A549 (cell line): Measurements from ENCODE around the gene BMAL1. TPM values are rescaled to one million over a fixed set of nuclear protein-coding genes. Genes with fewer than 3 reads are reported as not detected.

ENCODE experiments used
- ATAC-seq, 2 experiments: fragments of 200-7000 bp in 1 of 2; fragments of >200 bp in 1 of 2; cut with Nextera tagmentation in 1 of 2; cut with Tn5 transposase in 1 of 2; 3 replicates each; pipeline versions ENCODE4 v1.8.0 to v1.9.1; 2018 to 2020; ENCODE audit warnings: mild to moderate bottlenecking in 1 of 2, moderate library complexity in 1 of 2
- CTCF ChIA-PET: fragments of 300-600 bp; sonication (Branson Sonifier 250); formaldehyde crosslinking; extraction: SDS; loops from one replicate; lab custom pipeline; 2021; ENCODE audit warnings: antibody characterized with exemption, inconsistent platforms; lab: Yijun Ruan, JAX
- POLR2A ChIA-PET: fragments of 350-600 bp; formaldehyde crosslinking; extraction: SDS; loops from one replicate; lab custom pipeline; 2021; ENCODE audit warnings: antibody characterized with exemption, inconsistent platforms; lab: Yijun Ruan, JAX
- DNase-seq, 2 experiments: peaks; one replicate each; pipeline versions ENCODE4 v3.0.0 to v3.0.0-alpha.2; 2011 to 2016; ENCODE audit warnings: low read depth in 1 of 2, low spot score in 1 of 2
- FAIRE-seq: peaks from 2 replicates; lab custom pipeline; 2011; peaks lifted over from hg19 to GRCh38; lab: Jason Lieb, UNC
- H3K27ac ChIP-seq, 2 experiments: fragments of >200 bp; sonication (Bioruptor Twin); formaldehyde crosslinking; 3 replicates each; pipeline ENCODE4 v1.5.1; 2016 to 2017
- H3K4me1 ChIP-seq: fragments of >200 bp; sonication (Bioruptor Twin); formaldehyde crosslinking; 3 replicates; pipeline ENCODE4 v1.6.1; 2016
- H3K4me2 ChIP-seq: fragments of >200 bp; sonication (Bioruptor Twin); formaldehyde crosslinking; 3 replicates; pipeline ENCODE4 v1.6.1; 2016
- H3K4me3 ChIP-seq: fragments of >200 bp; sonication (Bioruptor Twin); formaldehyde crosslinking; 3 replicates; pipeline ENCODE4 v1.5.1; 2016
- H3K9me3 ChIP-seq: fragments of >200 bp; sonication (Bioruptor Twin); formaldehyde crosslinking; 3 replicates; pipeline ENCODE4 v1.6.1; 2016
- ATOH8 ChIP-seq: fragments of 250-450 bp; sonication (Bioruptor Pico); IDR thresholded peaks from 2 replicates; pipeline ENCODE4 v1.5.0; 2020; ENCODE audit warnings: low read depth, mild to moderate bottlenecking, moderate library complexity
- BHLHE40 ChIP-seq: IDR thresholded peaks from 2 replicates; pipeline ENCODE4 v1.6.1; 2012; ENCODE audit warnings: low read depth, low read length, inconsistent platforms
- CEBPB ChIP-seq, 2 experiments: fragments of >200 bp in 1 of 2; sonication (Bioruptor Twin) in 1 of 2; formaldehyde crosslinking in 1 of 2; IDR thresholded peaks; 2 replicates each; pipeline ENCODE4 v1.6.1; 2012 to 2016
- CHD2 ChIP-seq: fragments of 150-350 bp; IDR thresholded peaks from 2 replicates; pipeline ENCODE4 v1.6.1; 2014; ENCODE audit warnings: low read length; ENCODE audit not compliant: partially characterized antibody
- CHD4 ChIP-seq: fragments of 200-600 bp; sonication (generic); IDR thresholded peaks from 2 replicates; pipeline ENCODE4 v1.6.1; 2016; ENCODE audit warnings: antibody characterized with exemption, mild to moderate bottlenecking, borderline replicate concordance
- CTCF ChIP-seq: fragments of >200 bp; sonication (Bioruptor Twin); formaldehyde crosslinking; IDR thresholded peaks from 3 replicates; pipeline ENCODE4 v1.5.1; 2016
- E2F6 ChIP-seq: IDR thresholded peaks from 2 replicates; pipeline ENCODE4 v1.6.1; 2012; ENCODE audit warnings: low read depth, borderline replicate concordance
- ELK1 ChIP-seq: fragments of 150-350 bp; IDR thresholded peaks from 2 replicates; pipeline ENCODE4 v1.6.1; 2014; ENCODE audit warnings: low read depth, mild to moderate bottlenecking, low read length
- FOSL2 ChIP-seq, 2 experiments: fragments of 450-650 bp in 1 of 2; fragments of >200 bp in 1 of 2; sonication (Bioruptor Twin) in 1 of 2; formaldehyde crosslinking; IDR thresholded peaks; 2 replicates each; pipeline versions ENCODE4 v1.5.0 to v1.6.1; 2016 to 2020; ENCODE audit warnings: mild to moderate bottlenecking in 1 of 2, moderate library complexity in 1 of 2
- HES2 ChIP-seq: fragments of >200 bp; sonication (Bioruptor Twin); formaldehyde crosslinking; IDR thresholded peaks from 2 replicates; pipeline ENCODE4 v1.6.1; 2016
- JUN ChIP-seq, 2 experiments: fragments of >200 bp; sonication (Bioruptor Twin); formaldehyde crosslinking; IDR thresholded peaks; 2 replicates in 1 of 2; 3 replicates in 1 of 2; pipeline ENCODE4 v1.6.1; 2016 to 2017
- MAX ChIP-seq: IDR thresholded peaks from 2 replicates; pipeline ENCODE4 v1.6.1; 2012
- MAZ ChIP-seq: fragments of 150-350 bp; IDR thresholded peaks from 2 replicates; pipeline ENCODE4 v1.6.1; 2014; ENCODE audit warnings: antibody characterized with exemption, low read depth, low read length, borderline replicate concordance
- PHF8 ChIP-seq: fragments of 200-600 bp; sonication (generic); IDR thresholded peaks from 2 replicates; pipeline ENCODE4 v1.6.1; 2016; ENCODE audit warnings: low read depth, mild to moderate bottlenecking, antibody characterized with exemption, moderate library complexity, borderline replicate concordance
- POLR2A ChIP-seq: IDR thresholded peaks from 2 replicates; pipeline ENCODE4 v1.6.1; 2012; ENCODE audit warnings: mild to moderate bottlenecking, low read length
- POLR2AphosphoS2 ChIP-seq: conservative IDR thresholded peaks from 2 replicates; pipeline ENCODE4 v1.6.1; 2012; ENCODE audit warnings: low read length, improper control_type of control experiment, inconsistent platforms
- RARB ChIP-seq: fragments of 250-450 bp; sonication (Bioruptor Pico); IDR thresholded peaks from 2 replicates; pipeline ENCODE4 v1.8.0; 2021; ENCODE audit warnings: mild to moderate bottlenecking, moderate library complexity
- RCOR1 ChIP-seq: fragments of 150-350 bp; IDR thresholded peaks from 2 replicates; pipeline ENCODE4 v1.6.1; 2014; ENCODE audit warnings: antibody characterized with exemption, low read length, low read depth
- REST ChIP-seq: fragments of 200-600 bp; sonication (generic); IDR thresholded peaks from 2 replicates; pipeline ENCODE4 v1.6.1; 2016; ENCODE audit warnings: antibody characterized with exemption, mild to moderate bottlenecking, moderate library complexity
- RFX5 ChIP-seq: fragments of 450-650 bp; IDR thresholded peaks from 2 replicates; pipeline ENCODE4 v1.7.1; 2014; ENCODE audit warnings: antibody characterized with exemption, mild to moderate bottlenecking, moderate library complexity
- TFCP2L1 ChIP-seq: fragments of 250-450 bp; sonication (Bioruptor Pico); IDR thresholded peaks from 2 replicates; pipeline ENCODE4 v1.5.0; 2021; ENCODE audit warnings: mild to moderate bottlenecking
- TP53 ChIP-seq: fragments of 250-450 bp; sonication (Bioruptor Pico); IDR thresholded peaks from 2 replicates; pipeline ENCODE4 v1.5.0; 2021; ENCODE audit warnings: mild to moderate bottlenecking, moderate library complexity
- ZFP36 ChIP-seq: fragments of 450-650 bp; IDR thresholded peaks from 2 replicates; pipeline ENCODE4 v1.6.1; 2014; ENCODE audit warnings: borderline replicate concordance; ENCODE audit not compliant: partially characterized antibody
- ZSCAN20 ChIP-seq: fragments of 250-450 bp; sonication (Bioruptor Pico); IDR thresholded peaks from 2 replicates; pipeline ENCODE4 v1.8.0; 2022; ENCODE audit warnings: mild to moderate bottlenecking, moderate library complexity
- WGBS: methylation state at CpG from one replicate; pipeline ENCODE4 v1.1.6; 2017; ENCODE audit errors: missing lambda C conversion rate; 5-methylcytosine and 5-hydroxymethylcytosine counted together
- polyA plus RNA-seq, 4 experiments: library from polyadenylated mRNA; depleted of rRNA in 3 of 4; stranded (reverse); fragments of >200 nt; fragmentation: RNase III in 1 of 4; extraction: RNeasy Plus Mini Kit Qiagen cat#74134 plus additional on column Dnase treatment in 1 of 4; gene quantifications; 2 replicates in 3 of 4; 3 replicates in 1 of 4; pipeline ENCODE4 v1.2.3, GENCODE V29; 2011 to 2017

The BMAL1 gene
- polyA plus RNA-seq, 2 of the 4 experiments (the other 2 are of a cell fraction): 28.6 to 29.2 TPM

- TF ChIP-seq CHD2: no peak
- TF ChIP-seq ATOH8 (CRISPR knock-in tag): no peak
- no peak for TF ChIP-seq ZSCAN20
- TF ChIP-seq HES2: no peak
- TF ChIP-seq CTCF: no peak
- no peak for TF ChIP-seq BHLHE40
- no peak for TF ChIP-seq MAZ
- no peak for TF ChIP-seq MAX
- no peak for TF ChIP-seq POLR2A
- no peak for TF ChIP-seq JUN (IDR thresholded peaks at IDR 0.05)
- no peak for TF ChIP-seq RFX5
- no peak for TF ChIP-seq CEBPB (IDR thresholded peaks at IDR 0.05)
- ATAC-seq (no peak), FAIRE-seq (no peak), DNase-seq (no peak)
- ChIA-PET POLR2A (no interaction called here), CTCF (interaction anchor here (2.0 kb wide), 1 partner anchor 12 kb away, joined by 8 read pairs; no protein-coding TSS in a partner anchor)
- H3K4me2 ChIP-seq: no peak overlapping the region
- no peaks in the 10 kb centered on the region for H3K4me1 ChIP-seq
- 90% methylated on average over 10 of the region's 10 CpGs for WGBS
- no peak overlapping the region for H3K4me3 ChIP-seq
- H3K27ac ChIP-seq: no peak overlapping the region
- H3K9me3 ChIP-seq: no peaks in the 10 kb centered on the region
Measured at GRCh38 chr11:13303668-13304649, 26.4 kb downstream of the BMAL1 start.

GRCh38 chr11:13304655-13305335 lies 27.2 kb downstream of the BMAL1 start:
- no peak overlapping the region for H3K27ac ChIP-seq
- H3K4me3 ChIP-seq: no peak overlapping the region
- FAIRE-seq (no peak), ATAC-seq (no peak), DNase-seq (no peak)
- no peaks in the 10 kb centered on the region for H3K4me1 ChIP-seq
- ChIA-PET CTCF (interaction anchor here (1.0 to 1.3 kb wide), 2 partner anchors 53 to 81 kb away, joined by 3 read pairs; no protein-coding TSS in a partner anchor), POLR2A (no interaction called here)
- H3K9me3 ChIP-seq: no peaks in the 10 kb centered on the region
- 94% methylated on average over 6 of the region's 7 CpGs for WGBS
- H3K4me2 ChIP-seq: no peak overlapping the region
- TF ChIP-seq RCOR1 (no peak), FOSL2 (IDR thresholded peaks at IDR 0.05) (no peak), FOSL2 (CRISPR knock-in tag; IDR thresholded peaks at IDR 0.05) (no peak), ZFP36 (no peak), RARB (CRISPR knock-in tag) (no peak), MAX (no peak), HES2 (no peak), ELK1 (no peak), E2F6 (no peak), CEBPB (IDR thresholded peaks at IDR 0.05) (no peak), CHD4 (no peak), PHF8 (no peak), POLR2AphosphoS2 (no peak), REST (no peak), TP53 (no peak), POLR2A (no peak), TFCP2L1 (CRISPR knock-in tag) (no peak)
